Measurements from ENCODE around the gene KRT15. TPM values are rescaled to one million over a fixed set of nuclear protein-coding genes. Genes with fewer than 3 reads are reported as not detected.
A peak's percentile ranks its signal among the peaks of the same experiment; 100 is the strongest.

KRT15 gene
- total and polyA plus RNA-seq, 2 of the 8 experiments (the other 6 are each of a cell fraction or from before 2014, with no cell fraction given), result 0.11 to 0.13 TPM

- DNase-seq (ENCODE audit: low read depth in 1 of 2, low spot score in 2 of 2) (no peak), FAIRE-seq (no peak)
- Histone ChIP-seq H3K4me3 (ENCODE audit: extremely low read depth in 1 of 4, insufficient read depth in 2 of 4, low read depth in 3 of 4, low read length in 4 of 4) (no peak overlapping the region), H3K79me2 (ENCODE audit: control insufficient read depth in 1 of 2, insufficient read depth in 2 of 2, low read length in 2 of 2) (no peaks in the 10 kb centered on the region), H3K14ac (ENCODE audit: insufficient read length) (no peak overlapping the region), H2BK120ac (replicated peaks; ENCODE audit: low read depth, low read length) (no peak overlapping the region), H3K23ac (ENCODE audit: insufficient read length) (no peak overlapping the region), H3K4me2 (ENCODE audit: insufficient read depth in 1 of 2, low read depth in 2 of 2, low read length in 2 of 2) (no peak overlapping the region), H4K5ac (ENCODE audit: insufficient read length, low read depth, low read length) (no peak overlapping the region), H4K20me1 (replicated peaks in 1 of 2; ENCODE audit: control insufficient read depth in 1 of 2, insufficient read depth in 2 of 2, low read length in 2 of 2) (no peaks in the 10 kb centered on the region), H2BK15ac (ENCODE audit: low read length) (no peak overlapping the region), H2BK20ac (ENCODE audit: low read length) (0 out of 2 replicates have a peak overlapping the region, but pooled peaks have one; percentile 34), H3K4ac (replicated peaks; ENCODE audit: insufficient read length, low read depth, low read length) (no peak overlapping the region), H3K18ac (ENCODE audit: extremely low read depth, low read length) (no peak overlapping the region), H3K4me1 (replicated peaks in 1 of 4; ENCODE audit: control insufficient read depth in 3 of 4, insufficient read depth in 4 of 4, low read length in 3 of 4) (peaks cover 0 to 3% (median under 1%) of the 10 kb centered on the region in 4 experiments; a peak in 5 of 7 replicates), H2BK12ac (ENCODE audit: low read depth, low read length) (no peak overlapping the region), H2AFZ (ENCODE audit: low read length) (no peak overlapping the region), H3K9me3 (ENCODE audit: insufficient read depth in 2 of 2, low read depth in 1 of 2, low read length in 1 of 2) (no peaks in the 10 kb centered on the region), H3K27me3 (replicated peaks in 1 of 4; ENCODE audit: control insufficient read depth in 3 of 4, extremely low read depth in 1 of 4, insufficient read depth in 3 of 4, low read length in 3 of 4) (no peaks in the 10 kb centered on the region), H3K56ac (replicated peaks; ENCODE audit: insufficient read length, low read depth, low read length) (no peak overlapping the region), H4K8ac (ENCODE audit: extremely low read depth, insufficient read depth, low read length) (no peak overlapping the region), H3K36me3 (ENCODE audit: control insufficient read depth in 2 of 4, insufficient read depth in 4 of 4, low read length in 3 of 4) (no peaks in the 10 kb centered on the region), H2BK5ac (ENCODE audit: low read depth, low read length) (no peak overlapping the region), H4K91ac (replicated peaks; ENCODE audit: insufficient read length, low read length) (no peak overlapping the region), H2AK5ac (ENCODE audit: low read depth, low read length) (0 out of 2 replicates have a peak overlapping the region, but pooled peaks have one; percentile 60), H3K9ac (replicated peaks in 1 of 4; ENCODE audit: extremely low read depth in 1 of 4, low read depth in 3 of 4, low read length in 3 of 4) (no peak overlapping the region), H3K23me2 (ENCODE audit: low read depth, low read length) (no peaks in the 10 kb centered on the region), H3K27ac (ENCODE audit: low read depth, low read length) (no peak overlapping the region), H3K79me1 (ENCODE audit: low read depth, low read length) (no peaks in the 10 kb centered on the region)
- no peak for TF ChIP-seq POLR2AphosphoS5 (IDR thresholded peaks at IDR 0.05; ENCODE audit: low read depth, low read length)
- TF ChIP-seq SIRT6 (IDR thresholded peaks at IDR 0.05; ENCODE audit: low read length), result no peak
- TF ChIP-seq SP1 (IDR thresholded peaks at IDR 0.05; ENCODE audit: low read depth, low read length), result no peak
- TF ChIP-seq SIX5 (IDR thresholded peaks at IDR 0.05; ENCODE audit: low read depth, low read length), result no peak
- no peak for TF ChIP-seq SP2 (IDR thresholded peaks at IDR 0.05; ENCODE audit: low read length)
- no peak for TF ChIP-seq POLR2A (IDR thresholded peaks at IDR 0.05; ENCODE audit: control extremely low read depth in 1 of 2, low read depth in 2 of 2, low read length in 2 of 2)
- no peak for TF ChIP-seq BACH1 (IDR thresholded peaks at IDR 0.05; ENCODE audit: low read length)
- TF ChIP-seq BRCA1 (IDR thresholded peaks at IDR 0.05; ENCODE audit: low read depth, low read length), result no peak
- TF ChIP-seq SUZ12 (IDR thresholded peaks at IDR 0.05; ENCODE audit: low read length), result no peak
- TF ChIP-seq TCF12 (IDR thresholded peaks at IDR 0.05; ENCODE audit: low read depth, low read length), result no peak
- WGBS, 2 experiments (ENCODE audit: extremely low coverage in 1 of 2, insufficient coverage in 1 of 2, insufficient read length in 1 of 2, insufficient replicate concordance in 2 of 2, low coverage in 1 of 2, low lambda C conversion rate in 2 of 2, missing lambda C conversion rate in 1 of 2), result 89% methylated on average over 2 of the region's 2 CpGs; no CpG with 5 or more reads in 1 of the 2 experiments
- CTCF ChIA-PET (ENCODE audit: partially characterized antibody), result interaction anchor here (0.7 to 33.9 kb wide), 14 partner anchors 12 to 631 kb away, joined by 3 to 427 read pairs (median 6); partner anchors contain the start of genes KRT19 and KRT35
- POLR2A ChIA-PET (ENCODE audit: partially characterized antibody), result interaction anchor here (0.6 to 3.7 kb wide), 5 partner anchors 19 to 199 kb away, joined by 3 to 19 read pairs (median 3); partner anchors contain the start of gene KRT19
Observed at GRCh38 chr17:41494524-41494923, 24.2 kb downstream of the KRT15 start.
